Measurements from ENCODE around the gene CLEC2B.

The CLEC2B gene

GRCh38 chr12:9809866-9810265 lies 59.3 kb downstream of the CLEC2B start:
- no peak for FAIRE-seq
- no peak for TF ChIP-seq CTCF (IDR thresholded peaks at IDR 0.05; ENCODE audit: insufficient read depth, missing control alignments)
- DNase-seq (ENCODE audit: insufficient read length, low spot score), result no peak

DNA sequence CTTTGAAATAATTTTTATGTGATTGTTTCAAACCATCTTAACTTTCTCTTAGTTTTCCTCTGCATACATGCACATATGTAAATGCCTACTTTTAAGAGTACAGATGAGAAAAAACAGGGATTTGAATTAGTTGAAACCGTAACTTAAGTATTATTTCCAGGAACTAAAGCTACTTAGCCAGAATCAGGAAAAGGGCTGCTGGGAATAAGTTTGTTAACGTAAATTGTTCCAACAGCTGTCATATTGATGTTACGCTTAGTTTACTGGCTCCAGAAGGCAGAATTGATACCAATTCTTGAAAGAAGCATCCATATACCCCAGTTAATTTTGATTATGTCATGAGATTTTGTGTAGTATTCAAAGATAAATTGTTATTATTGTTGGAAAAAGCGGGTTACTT lies 59.8 kb downstream of the CLEC2B start:
- TF ChIP-seq CTCF (IDR thresholded peaks at IDR 0.05; ENCODE audit: insufficient read depth, missing control alignments), result no peak
- no peak for DNase-seq (ENCODE audit: insufficient read length, low spot score)
- FAIRE-seq, result no peak

DNA sequence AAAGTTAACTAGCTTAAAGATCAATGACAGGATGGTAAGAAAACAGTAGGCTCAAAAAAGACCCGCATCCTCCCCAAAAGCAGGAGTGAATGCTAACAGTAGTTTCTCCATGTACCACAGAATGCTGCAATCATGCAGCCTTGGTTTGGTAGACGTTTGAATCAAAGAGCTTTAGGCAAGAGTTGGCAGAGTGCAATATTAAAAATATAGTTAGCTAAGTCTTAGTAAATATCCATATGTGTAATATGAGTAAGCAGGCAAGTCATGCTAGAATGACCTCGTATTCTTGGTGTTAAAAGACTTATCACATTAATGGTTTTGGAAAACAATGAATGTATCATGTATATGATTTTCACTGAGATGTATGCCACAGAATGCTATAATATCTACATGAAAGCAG lies 60.6 kb downstream of the CLEC2B start:
- DNase-seq (ENCODE audit: insufficient read length, low spot score) (no peak), FAIRE-seq (no peak)
- TF ChIP-seq CTCF (IDR thresholded peaks at IDR 0.05; ENCODE audit: insufficient read depth, missing control alignments), result no peak

GRCh38 chr12:9806714-9807113 lies 62.4 kb downstream of the CLEC2B start:
- no peak for DNase-seq (ENCODE audit: insufficient read length, low spot score)
- no peak for TF ChIP-seq CTCF (IDR thresholded peaks at IDR 0.05; ENCODE audit: insufficient read depth, missing control alignments)
- no peak for FAIRE-seq

DNA sequence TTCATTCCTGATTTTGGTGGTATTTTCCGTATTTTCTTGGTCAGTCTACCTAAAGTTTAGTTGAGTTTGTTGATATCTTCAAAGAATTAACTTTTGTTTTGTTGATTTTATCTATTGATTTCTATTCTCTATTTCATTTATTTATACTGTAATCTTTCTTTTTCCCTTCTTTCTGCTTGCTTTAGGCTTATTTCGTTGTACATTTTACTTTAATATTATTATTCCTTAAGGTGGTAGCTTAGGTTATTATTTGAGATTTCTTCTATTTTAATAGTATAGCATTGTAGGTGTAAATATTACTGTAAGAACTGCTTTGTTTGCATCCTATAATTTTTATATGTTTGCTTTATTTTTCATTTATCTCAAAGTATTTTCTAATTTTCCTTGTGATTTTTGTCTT lies 63.3 kb downstream of the CLEC2B start:
- FAIRE-seq, result no peak
- no peak for DNase-seq (ENCODE audit: insufficient read length, low spot score)
- no peak for TF ChIP-seq CTCF (IDR thresholded peaks at IDR 0.05; ENCODE audit: insufficient read depth, missing control alignments)
